Renal cortex interstitium (tissue), 11 donors: ENCODE results near the gene PTPN6. TPM values are rescaled to one million over a fixed set of nuclear protein-coding genes. Genes with fewer than 3 reads are reported as not detected.

Experiments
- DNase-seq, 11 donors: peaks; one replicate each; pipeline ENCODE4 v3.0.0-alpha.2; 2013; ENCODE audit warnings: low read depth in 9 of 11, low spot score in 4 of 11; ENCODE audit errors: extremely low read depth in 1 of 11
- polyA plus RNA-seq, 3 donors: library from polyadenylated mRNA; unstranded; fragments of 120-200 nt; gene quantifications; one replicate each; pipeline ENCODE4 v1.2.1, GENCODE V29; 2013; ENCODE audit not compliant: insufficient read length in 3 of 3

Gene PTPN6
- polyA plus RNA-seq, 3 donors: 18.7 to 27.0 (median 22.3) TPM

GRCh38 chr12:6961695-6962284, 10.6 kb downstream of the PTPN6 start:
- peak in 2 of 11 donors; percentile 56 to 65 for DNase-seq

DNA sequence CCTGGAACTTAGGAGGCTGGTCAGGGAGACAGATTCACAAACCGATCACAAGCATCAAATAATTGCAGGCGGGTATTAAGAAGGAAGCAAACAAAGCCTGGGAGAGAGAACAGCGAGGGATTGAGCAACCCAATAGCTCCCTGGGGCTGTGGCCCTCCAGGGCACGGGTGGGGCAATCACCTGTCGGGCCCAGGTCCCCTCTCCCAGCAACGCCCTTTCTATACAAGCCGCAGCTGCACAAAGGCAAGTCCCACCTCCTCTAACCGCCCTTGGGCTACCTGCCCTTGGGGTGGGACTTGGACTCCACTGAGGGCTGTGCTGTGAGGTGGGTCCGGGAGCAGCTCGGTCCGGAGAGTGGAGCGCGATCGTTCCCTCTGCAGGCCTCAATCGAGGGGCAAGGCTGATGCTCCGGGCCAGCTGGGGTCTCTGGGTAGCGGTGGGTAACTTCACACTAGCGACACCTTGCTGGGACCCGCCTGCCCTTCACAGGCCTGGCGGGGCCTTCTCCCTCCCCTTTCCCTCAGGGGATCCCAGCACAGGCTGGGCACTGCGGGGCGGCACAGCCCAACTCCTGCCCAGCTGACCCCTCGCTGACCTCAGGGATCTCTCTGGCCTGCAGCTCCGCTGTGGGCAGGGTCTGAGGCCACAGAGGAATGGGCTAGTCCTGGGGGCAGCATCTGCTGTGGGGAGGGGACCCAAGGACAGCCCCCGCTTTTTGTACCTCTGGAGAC, 11.3 kb downstream of the PTPN6 start:
- DNase-seq: no peak

DNA sequence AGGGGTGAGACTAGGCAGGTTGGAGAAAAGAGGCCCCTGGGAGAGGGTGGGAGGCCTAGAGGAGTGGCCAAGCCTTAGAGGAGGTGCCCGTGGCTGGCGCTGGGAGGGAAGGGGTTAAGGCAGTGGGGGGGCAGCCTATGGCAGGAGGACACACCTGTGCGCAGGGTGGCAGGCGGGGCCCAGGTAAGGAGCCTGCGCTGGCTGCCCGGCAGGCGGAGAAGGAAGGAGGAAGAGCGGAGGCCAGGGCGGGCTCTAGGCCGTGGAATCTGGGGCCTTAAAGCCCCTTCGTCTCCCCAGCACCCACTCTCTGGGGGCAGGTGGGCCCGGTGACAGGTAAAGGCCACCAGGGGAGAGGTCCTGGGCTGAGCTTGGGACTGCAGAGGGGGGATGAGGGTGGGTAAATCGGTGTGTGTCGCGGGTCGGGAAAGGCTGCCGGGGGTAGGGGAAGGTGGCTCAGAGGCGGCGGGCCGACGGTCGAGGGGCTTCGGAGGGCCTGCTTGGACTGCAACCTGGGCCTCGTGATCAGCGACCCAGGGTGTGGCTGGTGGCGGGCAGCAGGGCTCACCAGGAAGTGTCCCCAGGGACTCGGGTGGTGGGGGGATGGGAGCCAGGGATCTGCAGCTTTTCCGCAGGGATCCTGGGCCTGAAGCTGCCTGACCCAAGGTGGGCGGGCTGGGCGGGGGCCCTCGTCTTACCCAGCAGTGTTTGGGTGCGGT, 12.0 kb downstream of the PTPN6 start:
- peak in 3 of 11 donors; percentile 42 to 57 (median 55) for DNase-seq

DNA sequence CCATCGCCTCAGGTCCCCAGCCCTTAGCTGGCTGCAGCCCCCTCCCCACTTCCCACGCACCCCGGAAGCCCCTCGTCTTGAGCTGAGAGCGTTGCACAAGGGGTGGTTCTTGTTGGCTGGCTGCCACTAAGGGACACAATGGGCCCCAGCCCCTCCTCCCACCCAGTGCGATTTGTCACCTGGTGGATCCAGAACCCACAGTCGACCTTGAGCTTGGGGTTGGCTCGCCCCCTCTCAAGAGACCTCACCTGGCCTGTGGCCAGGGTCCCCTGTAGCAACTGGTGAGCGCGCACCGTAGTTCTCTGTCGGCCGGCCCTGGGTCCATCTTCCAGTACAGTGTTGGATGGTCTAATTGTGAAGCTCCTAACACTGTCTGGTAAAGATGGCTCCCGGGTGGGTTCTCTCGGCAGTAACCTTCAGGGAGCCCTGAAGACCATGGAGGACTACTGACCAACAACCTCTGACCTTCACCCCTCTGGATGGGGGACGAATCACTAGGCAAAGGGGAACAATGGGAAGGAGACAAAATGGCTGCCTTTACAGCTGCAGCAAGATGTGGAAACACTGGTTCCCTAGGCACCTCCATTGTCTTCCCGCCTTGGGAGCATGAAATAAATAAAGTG, 12.7 kb downstream of the PTPN6 start:
- DNase-seq: no peak

- no peak for DNase-seq
These were observed 13.5 kb downstream of the PTPN6 start for GRCh38 chr12:6964605-6965025.

- DNase-seq: peak in 9 of 11 donors; percentile 65 to 84 (median 80)
These were observed 14.0 kb downstream of the PTPN6 start for GRCh38 chr12:6965026-6965661.

GRCh38 chr12:6965714-6966113, 14.6 kb downstream of the PTPN6 start:
- no peak for DNase-seq

DNA sequence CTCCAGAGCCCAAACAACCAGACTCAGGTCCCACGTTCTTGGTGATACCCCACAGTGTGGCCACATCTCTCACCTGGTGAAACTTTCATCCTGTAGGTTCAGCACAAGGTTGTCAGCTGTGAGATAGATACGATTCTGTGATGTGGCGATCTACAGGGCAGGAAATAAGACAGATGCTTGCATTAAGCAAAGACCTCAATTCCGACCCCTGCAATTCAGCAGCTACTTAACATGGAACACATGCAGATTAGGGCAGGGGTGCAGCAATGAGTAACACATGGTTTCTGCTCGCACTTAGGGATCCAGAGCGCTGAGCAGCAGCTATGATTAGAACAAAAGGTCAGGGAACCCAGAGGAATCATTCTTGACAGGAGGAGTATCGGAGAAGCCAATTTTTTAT, 15.2 kb downstream of the PTPN6 start:
- no peak for DNase-seq

DNA sequence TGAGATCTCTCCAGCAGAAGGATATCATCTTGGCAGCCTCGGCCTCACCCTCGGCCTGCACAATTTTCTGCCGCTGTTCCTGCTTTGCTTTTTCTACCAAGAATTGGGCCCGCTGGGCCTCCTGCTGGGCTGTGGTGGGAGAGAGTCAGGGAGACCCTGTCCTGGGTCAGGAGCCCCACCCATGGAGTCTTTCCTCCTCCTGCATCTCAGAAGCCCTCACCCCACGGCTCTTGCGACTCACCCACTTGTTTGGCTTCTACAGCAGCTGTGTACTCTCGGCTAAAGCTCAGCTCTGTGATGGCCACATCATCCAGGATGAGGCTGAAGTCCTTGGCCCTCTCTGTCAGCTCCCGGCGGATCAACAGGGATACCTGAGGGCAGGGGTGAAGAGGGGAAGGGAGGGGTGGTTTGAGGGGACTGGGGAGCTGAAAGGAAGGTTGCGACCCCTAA, 16.5 kb downstream of the PTPN6 start:
- no peak for DNase-seq

- no peak for DNase-seq
These were observed 17.3 kb downstream of the PTPN6 start for GRCh38 chr12:6968426-6968825.

DNA sequence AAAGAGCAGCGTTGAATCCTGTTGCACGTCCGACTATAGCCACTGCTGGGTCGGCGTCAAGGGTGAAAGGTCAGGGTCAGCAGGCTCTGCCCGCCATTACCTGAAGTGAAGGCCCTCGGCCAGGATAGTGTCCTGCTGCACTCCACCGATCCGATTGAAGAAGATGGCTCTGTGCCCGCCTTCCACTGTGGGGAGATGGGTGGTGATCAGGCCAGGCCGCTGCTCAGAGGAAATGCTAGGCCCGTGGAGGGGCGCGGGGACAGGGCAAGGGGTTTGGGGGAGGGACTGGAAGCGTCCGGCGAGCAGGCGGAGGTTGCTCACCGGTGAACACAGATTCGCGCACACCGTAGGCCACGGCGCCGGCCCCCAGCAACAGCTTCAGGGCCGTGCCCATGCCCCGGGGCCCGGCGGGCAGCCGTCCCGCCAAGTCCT, 19.0 kb downstream of the PTPN6 start:
- no peak for DNase-seq

DNA sequence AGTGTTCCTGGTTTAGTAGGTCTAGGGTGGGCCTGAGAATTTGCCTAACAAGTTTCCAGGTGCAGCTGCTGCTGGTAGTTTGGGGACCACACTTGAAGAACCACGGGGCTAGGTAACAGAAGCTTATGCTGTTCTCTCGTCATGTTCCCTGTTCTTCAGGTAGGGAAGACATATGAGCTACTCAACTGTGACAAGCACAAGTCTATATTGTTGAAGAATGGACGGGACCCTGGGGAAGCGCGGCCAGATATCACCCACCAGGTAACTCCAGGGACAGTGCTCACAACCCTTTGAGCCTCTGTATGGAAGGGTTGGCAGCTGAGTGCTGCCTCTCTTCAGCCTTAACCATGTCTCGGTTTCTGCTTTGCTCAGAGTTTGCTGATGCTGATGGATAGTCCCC, 23.0 kb downstream of the PTPN6 start:
- DNase-seq: no peak

GRCh38 chr12:6975297-6976032, 24.3 kb downstream of the PTPN6 start:
- no peak for DNase-seq

- no peak for DNase-seq
These were observed 26.5 kb downstream of the PTPN6 start for GRCh38 chr12:6977653-6978052.

GRCh38 chr12:6978188-6978587, 27.0 kb downstream of the PTPN6 start:
- no peak for DNase-seq

- DNase-seq: no peak
These were observed 27.5 kb downstream of the PTPN6 start for GRCh38 chr12:6978611-6979011.

- DNase-seq: no peak
These were observed 27.9 kb downstream of the PTPN6 start for GRCh38 chr12:6979021-6979420.

GRCh38 chr12:6979453-6979852, 28.3 kb downstream of the PTPN6 start:
- no peak for DNase-seq

DNA sequence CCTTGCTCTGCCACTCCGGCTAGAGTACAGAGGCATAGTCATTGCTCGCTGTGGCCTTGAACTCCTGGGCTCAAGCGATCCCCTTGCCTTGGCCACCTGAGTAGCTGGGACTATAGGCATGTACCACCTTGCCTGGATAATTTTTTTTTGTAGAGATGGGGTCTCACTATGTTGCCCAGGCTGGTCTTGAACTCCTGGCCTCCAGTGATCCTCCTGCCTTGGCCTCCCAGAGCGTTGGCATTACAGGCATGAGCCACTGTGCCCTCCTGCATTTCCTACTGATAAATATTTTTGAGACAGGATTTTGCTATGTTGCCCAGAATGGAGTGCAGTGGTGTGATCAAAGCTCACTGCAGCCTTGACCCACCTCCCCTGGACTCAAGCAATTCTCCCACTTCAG, 28.9 kb downstream of the PTPN6 start:
- DNase-seq: no peak
